ENCODE data around the gene GPR32. TPM values are rescaled to one million over a fixed set of nuclear protein-coding genes. Genes with fewer than 3 reads are reported as not detected.
"Not testable (repeated sequence)": the region's sequence is repeated elsewhere in the genome, so short reads cannot be mapped to it uniquely, and the experiment has no call there.

Gene GPR32
- total and polyA plus RNA-seq, 2 of the 8 experiments (the other 6 are each of a cell fraction or from before 2014, with no cell fraction given) = not detected

DNA sequence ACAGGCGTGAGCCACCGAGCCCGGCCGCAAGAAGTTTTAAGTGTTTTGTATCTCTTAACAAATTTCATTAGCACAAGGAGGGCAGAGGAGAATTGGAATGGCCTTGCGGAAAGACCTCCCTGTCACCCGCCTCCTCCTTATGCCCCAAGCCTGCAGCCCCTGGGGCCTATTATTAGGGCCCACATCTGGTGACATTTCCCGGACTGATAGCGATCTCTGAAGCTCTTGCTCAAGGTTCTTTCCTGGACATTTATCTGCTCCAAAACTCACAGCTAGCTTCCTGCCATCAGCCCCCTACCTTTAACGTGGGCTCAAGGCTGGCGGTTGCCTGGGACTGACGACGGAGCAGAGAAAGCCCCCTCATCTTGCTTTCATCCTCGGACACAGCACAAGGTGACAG lies 6.7 kb upstream of the GPR32 start:
- not testable (repeated sequence) for H4K91ac ChIP-seq (replicated peaks; ENCODE audit: insufficient read length, low read length); H2BK15ac ChIP-seq (ENCODE audit: low read length); H2BK12ac ChIP-seq (ENCODE audit: low read depth, low read length); H4K8ac ChIP-seq (ENCODE audit: extremely low read depth, insufficient read depth, low read length); H4K20me1 ChIP-seq (replicated peaks in 1 of 2; ENCODE audit: control insufficient read depth in 1 of 2, insufficient read depth in 2 of 2, low read length in 2 of 2); H3K27me3 ChIP-seq (replicated peaks in 1 of 4; ENCODE audit: control insufficient read depth in 3 of 4, extremely low read depth in 1 of 4, insufficient read depth in 3 of 4, low read length in 3 of 4); H2BK5ac ChIP-seq (ENCODE audit: low read depth, low read length); H3K4me2 ChIP-seq (ENCODE audit: insufficient read depth in 1 of 2, low read depth in 2 of 2, low read length in 2 of 2); H3K79me2 ChIP-seq (ENCODE audit: control insufficient read depth in 1 of 2, insufficient read depth in 2 of 2, low read length in 2 of 2); H2AK5ac ChIP-seq (ENCODE audit: low read depth, low read length); H3K4me3 ChIP-seq (ENCODE audit: extremely low read depth in 1 of 4, insufficient read depth in 2 of 4, low read depth in 3 of 4, low read length in 4 of 4); H3K27ac ChIP-seq (ENCODE audit: low read depth, low read length); H3K14ac ChIP-seq (ENCODE audit: insufficient read length); H3K9ac ChIP-seq (replicated peaks in 1 of 4; ENCODE audit: extremely low read depth in 1 of 4, low read depth in 3 of 4, low read length in 3 of 4); H2BK120ac ChIP-seq (replicated peaks; ENCODE audit: low read depth, low read length); H3K56ac ChIP-seq (replicated peaks; ENCODE audit: insufficient read length, low read depth, low read length); H3K4me1 ChIP-seq (replicated peaks in 1 of 4; ENCODE audit: control insufficient read depth in 3 of 4, insufficient read depth in 4 of 4, low read length in 3 of 4); H3K23ac ChIP-seq (ENCODE audit: insufficient read length); H2AFZ ChIP-seq (ENCODE audit: low read length); FAIRE-seq; H4K5ac ChIP-seq (ENCODE audit: insufficient read length, low read depth, low read length); H3K36me3 ChIP-seq (ENCODE audit: control insufficient read depth in 2 of 4, insufficient read depth in 4 of 4, low read length in 3 of 4); H3K9me3 ChIP-seq (ENCODE audit: insufficient read depth in 2 of 2, low read depth in 1 of 2, low read length in 1 of 2); H2BK20ac ChIP-seq (ENCODE audit: low read length); DNase-seq (ENCODE audit: low read depth in 1 of 2, low spot score in 2 of 2); H3K23me2 ChIP-seq (ENCODE audit: low read depth, low read length); H3K79me1 ChIP-seq (ENCODE audit: low read depth, low read length); H3K18ac ChIP-seq (ENCODE audit: extremely low read depth, low read length); H3K4ac ChIP-seq (replicated peaks; ENCODE audit: insufficient read length, low read depth, low read length)
- 92% methylated on average over 7 of the region's 13 CpGs; no CpG with 5 or more reads in 1 of the 2 experiments for WGBS, 2 experiments (ENCODE audit: extremely low coverage in 1 of 2, insufficient coverage in 1 of 2, insufficient read length in 1 of 2, insufficient replicate concordance in 2 of 2, low coverage in 1 of 2, low lambda C conversion rate in 2 of 2, missing lambda C conversion rate in 1 of 2)
- CTCF ChIA-PET (ENCODE audit: partially characterized antibody) = interaction anchor here (1.4 kb wide), 1 partner anchor 40 kb away, joined by 3 read pairs; the partner anchor contains the start of gene CLEC11A
- POLR2A ChIA-PET (ENCODE audit: partially characterized antibody) = interaction anchor here (0.8 kb wide), 1 partner anchor 32 kb away, joined by 3 read pairs; no protein-coding TSS in a partner anchor
